Neural cell (in vitro differentiated cells): ENCODE measurements around the gene A2ML1. TPM values are rescaled to one million over a fixed set of nuclear protein-coding genes. Genes with fewer than 3 reads are reported as not detected.

Source experiments
- H2AFZ ChIP-seq: fragments of 200-600, 300-800 bp; sonication (generic), shearing (Covaris generic); 2 replicates; pipeline ENCODE4 v1.6.0; 2014; ENCODE audit warnings: low read depth, mild to moderate bottlenecking, antibody characterized with exemption, low read length, moderate library complexity
- H3F3A ChIP-seq: fragments of 200-600 bp; shearing (Covaris generic); 2 replicates; pipeline ENCODE4 v1.6.1; 2016; ENCODE audit warnings: mild to moderate bottlenecking, moderate library complexity, mixed read lengths, antibody characterized with exemption, low read length; ENCODE audit not compliant: insufficient read depth, poor library complexity, severe bottlenecking
- H3K27ac ChIP-seq: fragments of 200-600, 300-800 bp; sonication (generic), shearing (Covaris generic); 2 replicates; pipeline ENCODE4 v1.5.1; 2014; ENCODE audit warnings: mild to moderate bottlenecking, low read length, moderate library complexity
- H3K27me3 ChIP-seq: fragments of 300-800, 200-600 bp; sonication (generic), shearing (Covaris generic); 2 replicates; pipeline ENCODE4 v1.6.0; 2014; ENCODE audit warnings: mild to moderate bottlenecking, low read depth, low read length, moderate library complexity; ENCODE audit not compliant: insufficient read depth
- H3K36me3 ChIP-seq: fragments of 300-800, 200-600 bp; sonication (generic), shearing (Covaris generic); 2 replicates; pipeline ENCODE4 v1.5.1; 2014; ENCODE audit warnings: mild to moderate bottlenecking, antibody characterized with exemption, low read length, moderate library complexity; ENCODE audit not compliant: insufficient read depth
- H3K4me2 ChIP-seq: fragments of 300-800, 200-600 bp; sonication (generic), shearing (Covaris generic); 2 replicates; pipeline ENCODE4 v1.6.0; 2014; ENCODE audit warnings: mild to moderate bottlenecking, low read length
- H3K4me3 ChIP-seq: fragments of 300-800, 200-600 bp; sonication (generic), shearing (Covaris generic); 2 replicates; pipeline ENCODE4 v1.5.1; 2014; ENCODE audit warnings: mild to moderate bottlenecking, low read length, moderate library complexity
- H3K79me2 ChIP-seq: fragments of 200-600 bp; shearing (Covaris generic); replicated peaks from 2 replicates; pipeline ENCODE4 v1.6.0; 2014; ENCODE audit warnings: mild to moderate bottlenecking, low read length, moderate library complexity; ENCODE audit not compliant: insufficient read depth
- H3K9ac ChIP-seq: fragments of 300-800, 200-600 bp; sonication (generic), shearing (Covaris generic); 2 replicates; pipeline ENCODE4 v1.6.1; 2016; ENCODE audit warnings: mild to moderate bottlenecking, low read length, mixed read lengths
- H3K9me2 ChIP-seq: fragments of 200-600 bp; shearing (Covaris generic); 2 replicates; pipeline ENCODE4 v1.6.1; 2016; ENCODE audit warnings: mild to moderate bottlenecking, low read length, mixed read lengths; ENCODE audit not compliant: insufficient read depth
- H3K9me3 ChIP-seq: fragments of 200-600, 300-800 bp; sonication (generic), shearing (Covaris generic); 2 replicates; pipeline ENCODE4 v1.6.1; 2016; ENCODE audit warnings: mild to moderate bottlenecking, mixed run types, low read length, moderate library complexity, mixed read lengths
- H4K20me1 ChIP-seq: fragments of 200-600 bp; shearing (Covaris generic); 2 replicates; pipeline ENCODE4 v1.6.1; 2016; ENCODE audit warnings: mild to moderate bottlenecking, mixed run types; ENCODE audit not compliant: insufficient read depth
- EP300 ChIP-seq: fragments of 450-650 bp; conservative IDR thresholded peaks from 2 replicates; pipeline ENCODE4 v1.6.1; 2014; ENCODE audit warnings: antibody characterized with exemption, mild to moderate bottlenecking, moderate library complexity; ENCODE audit not compliant: poor library complexity, severe bottlenecking
- EZH2 ChIP-seq: fragments of 200-600, 300-800 bp; shearing (Covaris generic), sonication (generic); IDR thresholded peaks from 2 replicates; pipeline ENCODE4 v1.6.1; 2014; ENCODE audit warnings: antibody characterized with exemption, low read length, borderline replicate concordance, mild to moderate bottlenecking; ENCODE audit not compliant: insufficient read depth, poor library complexity, severe bottlenecking
- MXI1 ChIP-seq: fragments of 450-650 bp; conservative IDR thresholded peaks from 2 replicates; pipeline ENCODE4 v1.6.1; 2014; ENCODE audit warnings: antibody characterized with exemption, mild to moderate bottlenecking; ENCODE audit not compliant: poor library complexity, severe bottlenecking
- POLR2AphosphoS5 ChIP-seq: IDR thresholded peaks from 2 replicates; pipeline ENCODE4 v1.6.1; 2012
- RAD21 ChIP-seq: fragments of 450-650 bp; conservative IDR thresholded peaks from 2 replicates; pipeline ENCODE4 v1.6.1; 2014; ENCODE audit warnings: antibody characterized with exemption, mild to moderate bottlenecking, moderate library complexity
- SMC3 ChIP-seq: fragments of 450-650 bp; conservative IDR thresholded peaks from 2 replicates; pipeline ENCODE4 v1.6.1; 2014; ENCODE audit warnings: antibody characterized with exemption, mild to moderate bottlenecking, moderate library complexity; ENCODE audit not compliant: poor library complexity
- polyA plus RNA-seq: library from polyadenylated mRNA; depleted of rRNA; stranded (reverse); fragments of >200 nt; gene quantifications from 2 replicates; pipeline ENCODE4 v1.2.3, GENCODE V29; 2014
- TF ChIP-seq, protein P1 (sequence below): IDR thresholded peaks from 2 replicates; pipeline ENCODE4 v1.6.1; 2012; ENCODE audit warnings: borderline replicate concordance
- TF ChIP-seq, protein P2 (sequence below): fragments of 450-650 bp; IDR thresholded peaks from 2 replicates; pipeline ENCODE4 v1.5.1; 2014; ENCODE audit warnings: antibody characterized with exemption, mild to moderate bottlenecking, moderate library complexity; ENCODE audit not compliant: poor library complexity, severe bottlenecking

Gene A2ML1
- polyA plus RNA-seq, 1 donor from 2014 or later, result not detected

DNA sequence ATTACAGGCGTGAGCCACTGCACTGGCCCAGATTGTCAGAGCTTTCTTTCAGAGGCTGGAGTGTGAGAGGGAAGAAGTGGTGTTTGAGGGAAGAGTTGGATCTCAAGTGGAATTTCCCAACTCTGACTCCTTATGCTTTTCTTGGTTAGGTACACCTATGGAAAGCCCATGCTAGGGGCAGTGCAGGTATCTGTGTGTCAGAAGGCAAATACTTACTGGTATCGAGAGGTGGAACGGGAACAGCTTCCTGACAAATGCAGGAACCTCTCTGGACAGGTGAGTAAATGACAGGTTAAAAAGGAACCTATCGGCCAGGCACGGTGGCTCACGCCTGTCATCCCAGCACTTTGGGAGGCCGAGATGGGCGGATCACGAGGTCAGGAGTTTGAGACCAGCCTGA, 14.9 kb downstream of the A2ML1 start:
- Histone ChIP-seq H3F3A (no peaks in the 10 kb centered on the region), H3K27me3 (no peaks in the 10 kb centered on the region), H3K36me3 (no peaks in the 10 kb centered on the region), H4K20me1 (no peaks in the 10 kb centered on the region), H3K9me3 (no peaks in the 10 kb centered on the region), H3K9ac (no peak overlapping the region), H3K27ac (no peak overlapping the region), H3K4me2 (no peak overlapping the region), H3K9me2 (no peaks in the 10 kb centered on the region), H3K4me3 (no peak overlapping the region), H3K79me2 (no peaks in the 10 kb centered on the region), H2AFZ (no peak overlapping the region)
- no peak for TF ChIP-seq EZH2
- TF ChIP-seq POLR2AphosphoS5, result no peak
- TF ChIP-seq RAD21, result no peak
- no peak for TF ChIP-seq MXI1
- no peak for TF ChIP-seq EP300
- TF ChIP-seq, protein P1, sequence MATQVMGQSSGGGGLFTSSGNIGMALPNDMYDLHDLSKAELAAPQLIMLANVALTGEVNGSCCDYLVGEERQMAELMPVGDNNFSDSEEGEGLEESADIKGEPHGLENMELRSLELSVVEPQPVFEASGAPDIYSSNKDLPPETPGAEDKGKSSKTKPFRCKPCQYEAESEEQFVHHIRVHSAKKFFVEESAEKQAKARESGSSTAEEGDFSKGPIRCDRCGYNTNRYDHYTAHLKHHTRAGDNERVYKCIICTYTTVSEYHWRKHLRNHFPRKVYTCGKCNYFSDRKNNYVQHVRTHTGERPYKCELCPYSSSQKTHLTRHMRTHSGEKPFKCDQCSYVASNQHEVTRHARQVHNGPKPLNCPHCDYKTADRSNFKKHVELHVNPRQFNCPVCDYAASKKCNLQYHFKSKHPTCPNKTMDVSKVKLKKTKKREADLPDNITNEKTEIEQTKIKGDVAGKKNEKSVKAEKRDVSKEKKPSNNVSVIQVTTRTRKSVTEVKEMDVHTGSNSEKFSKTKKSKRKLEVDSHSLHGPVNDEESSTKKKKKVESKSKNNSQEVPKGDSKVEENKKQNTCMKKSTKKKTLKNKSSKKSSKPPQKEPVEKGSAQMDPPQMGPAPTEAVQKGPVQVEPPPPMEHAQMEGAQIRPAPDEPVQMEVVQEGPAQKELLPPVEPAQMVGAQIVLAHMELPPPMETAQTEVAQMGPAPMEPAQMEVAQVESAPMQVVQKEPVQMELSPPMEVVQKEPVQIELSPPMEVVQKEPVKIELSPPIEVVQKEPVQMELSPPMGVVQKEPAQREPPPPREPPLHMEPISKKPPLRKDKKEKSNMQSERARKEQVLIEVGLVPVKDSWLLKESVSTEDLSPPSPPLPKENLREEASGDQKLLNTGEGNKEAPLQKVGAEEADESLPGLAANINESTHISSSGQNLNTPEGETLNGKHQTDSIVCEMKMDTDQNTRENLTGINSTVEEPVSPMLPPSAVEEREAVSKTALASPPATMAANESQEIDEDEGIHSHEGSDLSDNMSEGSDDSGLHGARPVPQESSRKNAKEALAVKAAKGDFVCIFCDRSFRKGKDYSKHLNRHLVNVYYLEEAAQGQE, result no peak
- TF ChIP-seq, protein P2, sequence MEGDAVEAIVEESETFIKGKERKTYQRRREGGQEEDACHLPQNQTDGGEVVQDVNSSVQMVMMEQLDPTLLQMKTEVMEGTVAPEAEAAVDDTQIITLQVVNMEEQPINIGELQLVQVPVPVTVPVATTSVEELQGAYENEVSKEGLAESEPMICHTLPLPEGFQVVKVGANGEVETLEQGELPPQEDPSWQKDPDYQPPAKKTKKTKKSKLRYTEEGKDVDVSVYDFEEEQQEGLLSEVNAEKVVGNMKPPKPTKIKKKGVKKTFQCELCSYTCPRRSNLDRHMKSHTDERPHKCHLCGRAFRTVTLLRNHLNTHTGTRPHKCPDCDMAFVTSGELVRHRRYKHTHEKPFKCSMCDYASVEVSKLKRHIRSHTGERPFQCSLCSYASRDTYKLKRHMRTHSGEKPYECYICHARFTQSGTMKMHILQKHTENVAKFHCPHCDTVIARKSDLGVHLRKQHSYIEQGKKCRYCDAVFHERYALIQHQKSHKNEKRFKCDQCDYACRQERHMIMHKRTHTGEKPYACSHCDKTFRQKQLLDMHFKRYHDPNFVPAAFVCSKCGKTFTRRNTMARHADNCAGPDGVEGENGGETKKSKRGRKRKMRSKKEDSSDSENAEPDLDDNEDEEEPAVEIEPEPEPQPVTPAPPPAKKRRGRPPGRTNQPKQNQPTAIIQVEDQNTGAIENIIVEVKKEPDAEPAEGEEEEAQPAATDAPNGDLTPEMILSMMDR, result no peak

DNA sequence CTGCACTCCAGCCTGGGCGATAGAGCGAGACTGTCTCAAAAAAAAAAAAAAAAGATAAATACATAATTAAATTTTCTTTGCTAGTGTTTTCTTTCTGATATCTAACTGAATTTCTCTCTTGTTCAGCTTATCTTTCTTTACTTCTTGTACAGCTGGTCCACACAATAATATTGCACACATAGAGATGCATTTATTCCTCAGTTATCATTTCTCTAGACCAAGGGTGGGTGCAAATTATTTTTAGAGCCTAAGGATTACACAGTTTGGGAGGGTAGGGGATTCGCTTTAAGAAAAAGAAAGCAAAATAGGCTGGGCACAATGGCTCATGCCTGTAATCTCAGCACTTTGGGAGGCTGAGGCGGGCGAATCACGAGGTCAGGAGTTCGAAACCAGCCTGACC, 17.9 kb downstream of the A2ML1 start:
- Histone ChIP-seq H3K4me2 (no peak overlapping the region), H3K36me3 (no peaks in the 10 kb centered on the region), H2AFZ (no peak overlapping the region), H3K79me2 (no peaks in the 10 kb centered on the region), H3K27ac (no peak overlapping the region), H4K20me1 (no peaks in the 10 kb centered on the region), H3F3A (no peaks in the 10 kb centered on the region), H3K4me3 (no peak overlapping the region), H3K27me3 (no peaks in the 10 kb centered on the region), H3K9ac (no peak overlapping the region), H3K9me3 (no peaks in the 10 kb centered on the region), H3K9me2 (no peaks in the 10 kb centered on the region)
- TF ChIP-seq, protein P2, result no peak
- no peak for TF ChIP-seq SMC3
